Loucy (cell line): ENCODE measurements around the gene TAAR2.

Experiments
- H2AFZ ChIP-seq: fragments of 200-600 bp; sonication (generic); 2 replicates; pipeline ENCODE4 v1.6.0; 2016; ENCODE audit warnings: antibody characterized with exemption, mild to moderate bottlenecking, low read length, moderate library complexity
- H3F3A ChIP-seq: fragments of 200-600 bp; 2 replicates; pipeline ENCODE4 v1.6.0; 2016; ENCODE audit warnings: antibody characterized with exemption, low read depth, mild to moderate bottlenecking
- H3K27me3 ChIP-seq: fragments of 200-600 bp; sonication (generic); 2 replicates; pipeline ENCODE4 v1.6.1; 2014; ENCODE audit warnings: low read length, mild to moderate bottlenecking; ENCODE audit not compliant: insufficient read depth, poor library complexity, severe bottlenecking
- H3K36me3 ChIP-seq: fragments of 200-600 bp; sonication (generic); 2 replicates; pipeline ENCODE4 v1.6.1; 2016; ENCODE audit warnings: low read length; ENCODE audit not compliant: insufficient read depth
- H3K4me1 ChIP-seq: fragments of 200-600 bp; sonication (generic); 2 replicates; pipeline ENCODE4 v1.5.1; 2014; ENCODE audit warnings: low read length, mild to moderate bottlenecking; ENCODE audit not compliant: insufficient read depth, poor library complexity, severe bottlenecking
- H3K4me2 ChIP-seq: fragments of 200-600 bp; sonication (generic); 2 replicates; pipeline ENCODE4 v1.6.0; 2014; ENCODE audit warnings: antibody characterized with exemption, low read length, low read depth, mild to moderate bottlenecking; ENCODE audit not compliant: poor library complexity, severe bottlenecking
- H3K4me3 ChIP-seq: fragments of 200-600 bp; sonication (generic); 2 replicates; pipeline ENCODE4 v1.5.1; 2014; ENCODE audit warnings: low read length, mild to moderate bottlenecking, mixed read lengths; ENCODE audit not compliant: poor library complexity, severe bottlenecking
- H3K79me2 ChIP-seq: fragments of 200-600 bp; sonication (generic); 2 replicates; pipeline ENCODE4 v1.6.1; 2014; ENCODE audit warnings: low read length; ENCODE audit not compliant: insufficient read depth
- H3K9ac ChIP-seq: fragments of 200-600 bp; sonication (generic); 2 replicates; pipeline ENCODE4 v1.6.0; 2014; ENCODE audit warnings: mild to moderate bottlenecking, low read depth, low read length, moderate library complexity; ENCODE audit not compliant: poor library complexity, severe bottlenecking
- H3K9me2 ChIP-seq: fragments of 200-600 bp; sonication (generic); replicated peaks from 2 replicates; pipeline ENCODE4 v1.6.1; 2016; ENCODE audit warnings: low read depth, low read length, mixed read lengths
- H3K9me3 ChIP-seq: fragments of 200-600 bp; sonication (generic); 2 replicates; pipeline ENCODE4 v1.6.1; 2014; ENCODE audit warnings: mild to moderate bottlenecking, antibody characterized with exemption, low read length, low read depth; ENCODE audit not compliant: insufficient read depth
- H4K20me1 ChIP-seq: fragments of 200-600 bp; sonication (generic); 2 replicates; pipeline ENCODE4 v1.6.0; 2014; ENCODE audit warnings: antibody characterized with exemption, low read length, mild to moderate bottlenecking; ENCODE audit not compliant: insufficient read depth, poor library complexity, severe bottlenecking
- CTCF ChIP-seq: fragments of 200-600 bp; sonication (generic); conservative IDR thresholded peaks from 2 replicates; pipeline ENCODE4 v1.5.1; 2014; ENCODE audit warnings: mild to moderate bottlenecking, antibody characterized with exemption, low read length
- EZH2phosphoT487 ChIP-seq: fragments of 200-600 bp; IDR thresholded peaks from 2 replicates; pipeline ENCODE4 v1.6.1; 2018; ENCODE audit warnings: antibody characterized with exemption, mild to moderate bottlenecking, moderate library complexity, borderline replicate concordance

Gene TAAR2

DNA sequence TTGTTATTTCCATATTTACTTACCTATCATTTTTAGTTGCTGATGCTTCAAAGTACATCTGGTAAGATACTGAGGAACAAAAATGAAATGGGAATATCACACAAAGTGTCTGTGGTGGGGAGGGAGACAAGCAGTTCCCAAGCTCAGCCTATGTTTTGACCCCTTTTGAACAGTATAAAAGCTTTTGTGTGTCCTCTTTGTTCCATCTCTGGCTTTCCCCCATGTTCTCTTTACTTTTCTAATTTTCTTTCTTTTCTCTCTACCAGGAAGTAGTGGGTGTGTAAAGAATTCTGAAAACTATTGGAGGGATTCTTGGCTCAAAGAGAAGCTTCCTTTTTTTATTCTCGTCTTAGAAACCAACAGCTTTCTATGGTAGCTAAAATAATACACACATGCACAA is 7.4 kb downstream of the TAAR2 start:
- H3K4me3 ChIP-seq = no peak overlapping the region
- H4K20me1 ChIP-seq = no peaks in the 10 kb centered on the region
- H3K9me2 ChIP-seq = no peaks in the 10 kb centered on the region
- H3K27me3 ChIP-seq = no peaks in the 10 kb centered on the region
- H3F3A ChIP-seq = no peaks in the 10 kb centered on the region
- H3K9ac ChIP-seq = no peak overlapping the region
- no peaks in the 10 kb centered on the region for H3K4me1 ChIP-seq
- TF ChIP-seq CTCF (no peak), EZH2phosphoT487 (no peak)
- H3K36me3 ChIP-seq = no peaks in the 10 kb centered on the region
- H3K79me2 ChIP-seq = no peaks in the 10 kb centered on the region
- no peaks in the 10 kb centered on the region for H3K9me3 ChIP-seq
- no peak overlapping the region for H2AFZ ChIP-seq
- H3K4me2 ChIP-seq = no peak overlapping the region

DNA sequence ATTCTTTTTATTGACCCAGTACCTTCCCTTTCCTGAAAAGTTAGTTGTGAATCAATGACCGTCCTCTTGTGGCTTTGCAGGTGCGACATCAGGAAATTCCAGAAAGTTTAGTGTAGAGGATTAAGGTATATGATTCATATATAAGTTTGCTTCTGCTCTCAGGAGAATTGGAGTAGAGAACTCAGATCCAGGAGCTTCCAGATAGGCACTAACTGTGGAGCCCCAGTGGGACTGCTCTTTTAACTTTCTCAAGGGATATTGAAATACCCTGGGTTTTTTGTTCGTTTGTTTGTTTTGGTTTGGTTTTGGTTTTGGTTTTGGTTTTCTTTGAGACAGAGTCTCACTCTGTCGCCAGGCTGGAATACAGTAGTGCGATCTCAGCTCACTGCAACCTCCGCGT is 9.5 kb downstream of the TAAR2 start:
- Histone ChIP-seq H3K36me3 (no peaks in the 10 kb centered on the region), H3K4me2 (no peak overlapping the region), H3K79me2 (no peaks in the 10 kb centered on the region), H3K27me3 (no peaks in the 10 kb centered on the region), H3F3A (no peaks in the 10 kb centered on the region), H3K4me1 (no peaks in the 10 kb centered on the region), H2AFZ (no peak overlapping the region), H3K9me2 (no peaks in the 10 kb centered on the region), H3K9me3 (no peaks in the 10 kb centered on the region), H4K20me1 (no peaks in the 10 kb centered on the region), H3K4me3 (no peak overlapping the region), H3K9ac (no peak overlapping the region)
- TF ChIP-seq CTCF = no peak

- H3K79me2 ChIP-seq = no peaks in the 10 kb centered on the region
- H3K9me3 ChIP-seq = no peaks in the 10 kb centered on the region
- no peaks in the 10 kb centered on the region for H3K4me1 ChIP-seq
- no peaks in the 10 kb centered on the region for H3K9me2 ChIP-seq
- no peaks in the 10 kb centered on the region for H3F3A ChIP-seq
- no peak overlapping the region for H3K9ac ChIP-seq
- no peak overlapping the region for H3K4me2 ChIP-seq
- H3K36me3 ChIP-seq = no peaks in the 10 kb centered on the region
- H3K27me3 ChIP-seq = no peaks in the 10 kb centered on the region
- TF ChIP-seq EZH2phosphoT487 (no peak), CTCF (no peak)
- no peak overlapping the region for H3K4me3 ChIP-seq
- H4K20me1 ChIP-seq = no peaks in the 10 kb centered on the region
- peak overlapping the region; percentile 57; the same call in 1 of the 2 replicates for H2AFZ ChIP-seq
These were observed 11.5 kb downstream of the TAAR2 start for GRCh38 chr6:132612449-132613108.
